OCI-LY7 (cell line): Measurements from ENCODE around the gene SERINC5.

Experiments used
- EZH2phosphoT487 ChIP-seq: fragments of 200-600 bp; sonication (generic); IDR thresholded peaks from 2 replicates; pipeline ENCODE4 v1.6.1; 2018; ENCODE audit warnings: low read depth, borderline replicate concordance, mild to moderate bottlenecking, mixed run types, antibody characterized with exemption, low read length, moderate library complexity, mixed read lengths
- TF ChIP-seq, protein P1 (sequence below): fragments of 200-600 bp; sonication (generic); conservative IDR thresholded peaks from 2 replicates; pipeline ENCODE4 v1.5.1; 2014; ENCODE audit warnings: mild to moderate bottlenecking, antibody characterized with exemption, low read length, moderate library complexity, mixed read lengths

GRCh38 chr5:80174790-80175189 lies 81.1 kb downstream of the SERINC5 start:
- no peak for TF ChIP-seq EZH2phosphoT487
- TF ChIP-seq, protein P1, sequence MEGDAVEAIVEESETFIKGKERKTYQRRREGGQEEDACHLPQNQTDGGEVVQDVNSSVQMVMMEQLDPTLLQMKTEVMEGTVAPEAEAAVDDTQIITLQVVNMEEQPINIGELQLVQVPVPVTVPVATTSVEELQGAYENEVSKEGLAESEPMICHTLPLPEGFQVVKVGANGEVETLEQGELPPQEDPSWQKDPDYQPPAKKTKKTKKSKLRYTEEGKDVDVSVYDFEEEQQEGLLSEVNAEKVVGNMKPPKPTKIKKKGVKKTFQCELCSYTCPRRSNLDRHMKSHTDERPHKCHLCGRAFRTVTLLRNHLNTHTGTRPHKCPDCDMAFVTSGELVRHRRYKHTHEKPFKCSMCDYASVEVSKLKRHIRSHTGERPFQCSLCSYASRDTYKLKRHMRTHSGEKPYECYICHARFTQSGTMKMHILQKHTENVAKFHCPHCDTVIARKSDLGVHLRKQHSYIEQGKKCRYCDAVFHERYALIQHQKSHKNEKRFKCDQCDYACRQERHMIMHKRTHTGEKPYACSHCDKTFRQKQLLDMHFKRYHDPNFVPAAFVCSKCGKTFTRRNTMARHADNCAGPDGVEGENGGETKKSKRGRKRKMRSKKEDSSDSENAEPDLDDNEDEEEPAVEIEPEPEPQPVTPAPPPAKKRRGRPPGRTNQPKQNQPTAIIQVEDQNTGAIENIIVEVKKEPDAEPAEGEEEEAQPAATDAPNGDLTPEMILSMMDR: no peak
